ENCODE results near the gene SYTL3.

Gene SYTL3

GRCh38 chr6:158778005-158778527, 128.2 kb downstream of the SYTL3 start:
- peaks cover 79% of the 10 kb centered on the region for H3K36me3 Mint-ChIP-seq
- H3K4me1 Mint-ChIP-seq: peaks cover 20% of the 10 kb centered on the region
- H3K27ac Mint-ChIP-seq: no peak overlapping the region
- no peaks in the 10 kb centered on the region for H3K27me3 Mint-ChIP-seq
- no peaks in the 10 kb centered on the region for H3K9me3 Mint-ChIP-seq
- CTCF ChIA-PET: no interaction called here
- no peak overlapping the region for H3K4me3 Mint-ChIP-seq
- no peak for DNase-seq

GRCh38 chr6:158780246-158780884, 130.5 kb downstream of the SYTL3 start:
- peaks cover 24% of the 10 kb centered on the region for H3K4me1 Mint-ChIP-seq
- no peak overlapping the region for H3K4me3 Mint-ChIP-seq
- CTCF ChIA-PET: interaction anchor here (0.9 to 1.1 kb wide), 2 partner anchors 8 to 193 kb away, joined by 3 read pairs; no protein-coding TSS in a partner anchor

GRCh38 chr6:158780988-158781691, 131.3 kb downstream of the SYTL3 start:
- Mint-ChIP-seq H3K4me3 (no peak overlapping the region), H3K9me3 (no peaks in the 10 kb centered on the region), H3K27ac (peak overlapping the region; percentile 28), H3K27me3 (no peaks in the 10 kb centered on the region), H3K36me3 (peaks cover 82% of the 10 kb centered on the region), H3K4me1 (peaks cover 26% of the 10 kb centered on the region)
- CTCF ChIA-PET: interaction anchor here (0.9 kb wide), 1 partner anchor 8 kb away, joined by 3 read pairs; no protein-coding TSS in a partner anchor
- no peak for DNase-seq

More at GRCh38 chr6:158780246-158780884, 130.5 kb downstream of the SYTL3 start:
- H3K27me3 Mint-ChIP-seq: no peaks in the 10 kb centered on the region
- peak overlapping the region; percentile 67 for H3K27ac Mint-ChIP-seq
- H3K36me3 Mint-ChIP-seq: peaks cover 87% of the 10 kb centered on the region
- H3K9me3 Mint-ChIP-seq: no peaks in the 10 kb centered on the region
- DNase-seq: no peak

GRCh38 chr6:158781692-158782373, 132.0 kb downstream of the SYTL3 start:
- Mint-ChIP-seq H3K4me1 (peaks cover 26% of the 10 kb centered on the region), H3K9me3 (no peaks in the 10 kb centered on the region), H3K27ac (peak overlapping the region; percentile 72), H3K27me3 (no peaks in the 10 kb centered on the region), H3K4me3 (no peak overlapping the region), H3K36me3 (peaks cover 82% of the 10 kb centered on the region)
- CTCF ChIA-PET: no interaction called here
- no peak for DNase-seq

- Mint-ChIP-seq H3K27ac (no peak overlapping the region), H3K9me3 (no peaks in the 10 kb centered on the region), H3K4me3 (no peak overlapping the region), H3K4me1 (peaks cover 26% of the 10 kb centered on the region), H3K27me3 (no peaks in the 10 kb centered on the region), H3K36me3 (peaks cover 81% of the 10 kb centered on the region)
- DNase-seq: no peak
- CTCF ChIA-PET: interaction anchor here (0.8 kb wide), 1 partner anchor 11 kb away, joined by 3 read pairs; no protein-coding TSS in a partner anchor
Measured at GRCh38 chr6:158782432-158783166, 132.7 kb downstream of the SYTL3 start.

- no peak overlapping the region for H3K27ac Mint-ChIP-seq
- no peaks in the 10 kb centered on the region for H3K9me3 Mint-ChIP-seq
- no peak overlapping the region for H3K4me3 Mint-ChIP-seq
- H3K36me3 Mint-ChIP-seq: peaks cover 83% of the 10 kb centered on the region
- CTCF ChIA-PET: interaction anchor here (0.8 kb wide), 1 partner anchor 11 kb away, joined by 3 read pairs; no protein-coding TSS in a partner anchor
- no peak for DNase-seq
- H3K27me3 Mint-ChIP-seq: no peaks in the 10 kb centered on the region
- peaks cover 27% of the 10 kb centered on the region for H3K4me1 Mint-ChIP-seq
Measured at GRCh38 chr6:158783167-158783450, 133.3 kb downstream of the SYTL3 start.

GRCh38 chr6:158783851-158784250, 134.0 kb downstream of the SYTL3 start:
- CTCF ChIA-PET: no interaction called here
- peak overlapping the region; percentile 62 for H3K27ac Mint-ChIP-seq
- no peaks in the 10 kb centered on the region for H3K27me3 Mint-ChIP-seq
- no peak for DNase-seq
- H3K4me3 Mint-ChIP-seq: no peak overlapping the region
- peaks cover 82% of the 10 kb centered on the region for H3K36me3 Mint-ChIP-seq
- no peaks in the 10 kb centered on the region for H3K9me3 Mint-ChIP-seq
- H3K4me1 Mint-ChIP-seq: peaks cover 30% of the 10 kb centered on the region

- Mint-ChIP-seq H3K4me3 (no peak overlapping the region), H3K4me1 (peaks cover 37% of the 10 kb centered on the region), H3K27me3 (no peaks in the 10 kb centered on the region), H3K27ac (peak overlapping the region; percentile 62), H3K36me3 (peaks cover 83% of the 10 kb centered on the region), H3K9me3 (no peaks in the 10 kb centered on the region)
- CTCF ChIA-PET: no interaction called here
- no peak for DNase-seq
Measured at GRCh38 chr6:158784505-158784904, 134.7 kb downstream of the SYTL3 start.

GRCh38 chr6:158785036-158785435, 135.2 kb downstream of the SYTL3 start:
- Mint-ChIP-seq H3K9me3 (no peaks in the 10 kb centered on the region), H3K4me1 (peaks cover 42% of the 10 kb centered on the region), H3K4me3 (no peak overlapping the region), H3K36me3 (peaks cover 83% of the 10 kb centered on the region), H3K27me3 (no peaks in the 10 kb centered on the region), H3K27ac (no peak overlapping the region)
- DNase-seq: no peak
- CTCF ChIA-PET: no interaction called here

GRCh38 chr6:158786645-158787304, 136.9 kb downstream of the SYTL3 start:
- Mint-ChIP-seq H3K27ac (no peak overlapping the region), H3K4me3 (no peak overlapping the region), H3K27me3 (no peaks in the 10 kb centered on the region), H3K9me3 (no peaks in the 10 kb centered on the region), H3K36me3 (peaks cover 75% of the 10 kb centered on the region), H3K4me1 (peaks cover 59% of the 10 kb centered on the region)
- no peak for DNase-seq
- CTCF ChIA-PET: interaction anchor here (1.1 kb wide), 1 partner anchor 172 kb away, joined by 3 read pairs; no protein-coding TSS in a partner anchor

- Mint-ChIP-seq H3K27me3 (no peaks in the 10 kb centered on the region), H3K27ac (no peak overlapping the region), H3K36me3 (peaks cover 71% of the 10 kb centered on the region), H3K9me3 (no peaks in the 10 kb centered on the region), H3K4me1 (peaks cover 63% of the 10 kb centered on the region), H3K4me3 (no peak overlapping the region)
- no peak for DNase-seq
- CTCF ChIA-PET: interaction anchor here (1.1 to 1.3 kb wide), 2 partner anchors 8 to 172 kb away, joined by 3 read pairs; no protein-coding TSS in a partner anchor
Measured at GRCh38 chr6:158787395-158787794, 137.5 kb downstream of the SYTL3 start.

GRCh38 chr6:158789115-158789917, 139.5 kb downstream of the SYTL3 start:
- Mint-ChIP-seq H3K9me3 (no peaks in the 10 kb centered on the region), H3K4me1 (peaks cover 68% of the 10 kb centered on the region), H3K27ac (peak overlapping the region; percentile 96), H3K4me3 (peak overlapping the region; percentile 54), H3K27me3 (no peaks in the 10 kb centered on the region), H3K36me3 (peaks cover 63% of the 10 kb centered on the region)
- CTCF ChIA-PET: interaction anchor here (0.8 to 1.7 kb wide), 15 partner anchors 9 to 345 kb away, joined by 3 to 6 read pairs (median 3); no protein-coding TSS in a partner anchor
- peak; percentile 80 for DNase-seq
